K562 (cell line): Measurements from ENCODE around the gene NACC1. TPM values are rescaled to one million over a fixed set of nuclear protein-coding genes. Genes with fewer than 3 reads are reported as not detected.

Experiments used
- ATAC-seq: fragments of 200-7000 bp; cut with Tn5 transposase; 3 replicates; pipeline ENCODE4 v1.9.1; 2020; ENCODE audit warnings: moderate library complexity
- BruUV-seq: library from RNA; stranded (reverse); fragments of 400-500 nt; replicated peaks from 2 replicates; lab custom pipeline; 2021; lab: Mats Ljungman, UMichigan
- CTCF ChIA-PET: fragments of 300-600 bp; formaldehyde crosslinking; extraction: SDS; loops from one replicate; lab custom pipeline; 2021; ENCODE audit warnings: low intra/inter-chr PET ratio; lab: Yijun Ruan, JAX
- POLR2A ChIA-PET: fragments of 300-600, 350-650 bp; sonication (Branson Sonifier 250); formaldehyde crosslinking; extraction: SDS; loops from one replicate; lab custom pipeline; 2021; ENCODE audit warnings: antibody characterized with exemption, inconsistent platforms; lab: Yijun Ruan, JAX
- DNase-seq, 4 experiments: peaks; one replicate each; pipeline versions ENCODE4 v3.0.0 to v3.0.0-alpha.2; 2011 to 2018; ENCODE audit warnings: low spot score in 3 of 4, mixed read lengths in 3 of 4; ENCODE audit errors: extremely low read depth in 1 of 4
- FAIRE-seq: peaks from 2 replicates; lab custom pipeline; 2011; peaks lifted over from hg19 to GRCh38; lab: Jason Lieb, UNC
- H2AFZ ChIP-seq: 2 replicates; pipeline ENCODE4 v1.6.0; 2011; ENCODE audit warnings: low read depth, low read length, control low read depth, inconsistent platforms
- H3K27ac ChIP-seq: fragments of 200-600 bp; 3 replicates; pipeline ENCODE4 v1.8.0; 2011; ENCODE audit warnings: low read depth, mild to moderate bottlenecking, control low read depth, inconsistent platforms, low read length, moderate library complexity, mixed read lengths; ENCODE audit errors: extremely low read depth
- H3K27me3 ChIP-seq, 2 experiments: fragments of 300-600 bp in 1 of 2; 2 replicates in 1 of 2; 3 replicates in 1 of 2; pipeline versions ENCODE4 v1.6.0 to v1.8.0; 2011; ENCODE audit warnings: inconsistent platforms in 2 of 2, low read length in 2 of 2, mild to moderate bottlenecking in 1 of 2, mixed read lengths in 1 of 2, moderate library complexity in 1 of 2; ENCODE audit not compliant: control insufficient read depth in 2 of 2, insufficient read depth in 2 of 2
- H3K36me3 ChIP-seq: fragments of 300-600 bp; 3 replicates; pipeline ENCODE4 v1.8.0; 2011; ENCODE audit warnings: mild to moderate bottlenecking, low read length, inconsistent platforms; ENCODE audit not compliant: control insufficient read depth, insufficient read depth
- H3K4me1 ChIP-seq, 2 experiments: fragments of 200-600 bp in 1 of 2; replicated peaks in 1 of 2; 2 replicates in 1 of 2; 3 replicates in 1 of 2; pipeline versions ENCODE4 v1.5.1 to v1.8.0; 2011; ENCODE audit warnings: inconsistent platforms in 2 of 2, low read length in 2 of 2, mild to moderate bottlenecking in 1 of 2, mixed read lengths in 1 of 2, moderate library complexity in 1 of 2; ENCODE audit not compliant: control insufficient read depth in 2 of 2, insufficient read depth in 2 of 2
- H3K4me2 ChIP-seq: 2 replicates; pipeline ENCODE4 v1.6.1; 2011; ENCODE audit warnings: low read length, control low read depth, inconsistent platforms, mixed read lengths; ENCODE audit not compliant: insufficient read depth
- H3K4me3 ChIP-seq: fragments of 200-600 bp; sonication (generic), shearing (Covaris generic); 2 replicates; pipeline ENCODE4 v1.5.1; 2016; ENCODE audit warnings: control low read depth, inconsistent platforms
- H3K79me2 ChIP-seq: fragments of 200-600 bp; 3 replicates; pipeline ENCODE4 v1.8.0; 2011; ENCODE audit warnings: low read length, inconsistent platforms; ENCODE audit not compliant: control insufficient read depth, insufficient read depth
- H3K9ac ChIP-seq, 2 experiments: 2 replicates each; pipeline versions ENCODE4 v1.6.0 to v1.6.1; 2011; ENCODE audit warnings: low read depth in 2 of 2, low read length in 2 of 2, control low read depth in 1 of 2, inconsistent platforms in 1 of 2, mild to moderate bottlenecking in 1 of 2, mixed read lengths in 1 of 2; ENCODE audit not compliant: insufficient read depth in 1 of 2
- H3K9me1 ChIP-seq: one replicate; pipeline ENCODE4 v1.6.0; 2011; ENCODE audit warnings: inconsistent platforms, mild to moderate bottlenecking, low read length, moderate library complexity; ENCODE audit not compliant: control insufficient read depth, insufficient read depth
- H3K9me3 ChIP-seq: replicated peaks from 2 replicates; pipeline ENCODE4 v1.5.1; 2011; ENCODE audit warnings: low read depth, low read length, inconsistent platforms; ENCODE audit not compliant: control insufficient read depth, insufficient read depth
- H4K20me1 ChIP-seq: replicated peaks from 2 replicates; pipeline ENCODE4 v1.6.1; 2011; ENCODE audit warnings: low read length, inconsistent platforms, mixed read lengths; ENCODE audit not compliant: control insufficient read depth, insufficient read depth
- ESRRA ChIP-seq: fragments of 450-650 bp; IDR thresholded peaks from 2 replicates; pipeline ENCODE4 v1.6.1; 2014; ENCODE audit warnings: low read depth, mild to moderate bottlenecking, moderate library complexity, borderline replicate concordance
- FOSL1 ChIP-seq: fragments of 200-800 bp; sonication (Bioruptor generic); conservative IDR thresholded peaks from 2 replicates; pipeline ENCODE4 v1.6.1; 2016; ENCODE audit warnings: missing genetic modification characterization, missing compliant biosample characterization
- HMG20A ChIP-seq: fragments of 450-650 bp; formaldehyde crosslinking; conservative IDR thresholded peaks from 2 replicates; pipeline ENCODE4 v1.4.0; 2020; ENCODE audit warnings: mild to moderate bottlenecking, mixed read lengths
- HNRNPLL ChIP-seq: fragments of 200-400 bp; formaldehyde crosslinking; IDR thresholded peaks from 2 replicates; pipeline ENCODE4 v1.6.1; 2017; ENCODE audit warnings: low read length, low read depth, mild to moderate bottlenecking; ENCODE audit not compliant: poor library complexity, severe bottlenecking
- WGBS: fragments of 100-300 bp; shearing (Covaris generic); methylation state at CpG from one replicate; pipeline ENCODE4 v1.1.6; 2016; ENCODE audit warnings: low coverage, mixed read lengths; ENCODE audit not compliant: insufficient coverage; ENCODE audit errors: missing lambda C conversion rate; 5-methylcytosine and 5-hydroxymethylcytosine counted together
- in situ Hi-C: fragments of 300-500 bp; cut with MboI; formaldehyde crosslinking; loops from 4 replicates; pipeline ENCODE4 v1.15.0; 2018; ENCODE audit warnings: inconsistent platforms, mixed read lengths
- intact Hi-C: fragments of 100-400 bp; cut with micrococcal nuclease; formaldehyde crosslinking; loops from 2 replicates; pipeline ENCODE4 v1.14.2; 2022
- polyA plus RNA-seq, 8 experiments: library from polyadenylated mRNA; depleted of rRNA in 4 of 8; stranded (reverse) in 5 of 8; unstranded in 3 of 8; fragments of >200 nt; fragmentation: Nextera tagmentation in 2 of 8; fragmentation: Illumina TruSeq in 1 of 8; extraction: Ambion mirVana in 2 of 8; extraction: Trizol in 1 of 8; gene quantifications; 2 replicates each; pipeline versions ENCODE4 v1.2.1 to v1.2.3, GENCODE V29; 2011 to 2014; ENCODE audit warnings: inconsistent platforms in 1 of 8, missing spikeins in 1 of 8
- total RNA-seq, 7 experiments: library from RNA; depleted of rRNA in 6 of 7; stranded (reverse); fragments of >200 nt in 6 of 7; fragmentation: Illumina TruSeq in 2 of 7; extraction: Trizol in 2 of 7; gene quantifications; 2 replicates each; pipeline versions ENCODE4 v1.2.1 to v1.2.3, GENCODE V29; 2011 to 2021; ENCODE audit warnings: low replicate concordance in 1 of 7
- TF ChIP-seq, protein P1 (sequence below): sonication (generic); formaldehyde crosslinking; IDR thresholded peaks from 2 replicates; pipeline ENCODE4 v1.8.0; 2022; ENCODE audit warnings: mild to moderate bottlenecking, missing genetic modification reagents, borderline replicate concordance
- TF ChIP-seq, protein P2 (sequence below): sonication (generic); IDR thresholded peaks from 2 replicates; pipeline ENCODE4 v1.6.1; 2016
- TF ChIP-seq, protein P3 (sequence below), 2 experiments: fragments of 450-650 bp in 1 of 2; sonication (generic) in 1 of 2; formaldehyde crosslinking in 1 of 2; IDR thresholded peaks in 1 of 2; conservative IDR thresholded peaks in 1 of 2; 2 replicates each; pipeline versions ENCODE4 v1.6.1 to v1.8.1; 2016 to 2023; ENCODE audit warnings: mild to moderate bottlenecking in 2 of 2, moderate library complexity in 2 of 2, inconsistent platforms in 1 of 2, missing genetic modification reagents in 1 of 2

Gene NACC1
- total and polyA plus RNA-seq, 9 of the 15 experiments (the other 6 are each of a cell fraction or from before 2014, with no cell fraction given), result 0.04 to 96.6 (median 25.8) TPM

DNA sequence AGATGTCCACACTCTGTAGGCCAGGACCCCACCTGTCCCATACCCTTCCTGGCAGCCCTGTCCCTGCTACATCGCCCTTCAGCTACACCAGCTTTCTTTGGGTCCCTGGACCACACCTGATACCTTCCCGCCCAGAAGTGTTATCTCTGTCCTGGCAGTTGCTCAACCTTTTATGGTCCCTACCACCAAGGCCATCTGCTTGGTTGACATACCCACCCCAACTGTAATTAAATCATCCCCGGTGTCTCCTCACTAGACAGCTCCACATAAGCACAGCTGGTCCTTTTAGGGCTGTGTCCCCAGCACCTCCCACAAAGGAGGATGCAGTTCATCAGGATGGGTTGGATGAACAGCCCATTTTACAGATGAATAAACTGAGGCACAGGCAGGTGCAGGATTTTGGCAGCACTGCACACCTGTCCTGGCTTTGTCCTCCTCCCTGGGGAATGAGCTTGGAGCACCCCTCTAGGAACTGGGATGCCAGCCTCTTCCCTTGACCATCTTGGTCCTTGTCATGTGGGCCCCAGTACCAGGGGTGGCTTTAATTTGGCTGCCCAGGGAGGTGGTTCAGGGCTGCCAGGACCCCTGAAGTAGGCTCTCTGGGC is 12.9 kb downstream of the NACC1 start (continued):
- TF ChIP-seq, protein P1, sequence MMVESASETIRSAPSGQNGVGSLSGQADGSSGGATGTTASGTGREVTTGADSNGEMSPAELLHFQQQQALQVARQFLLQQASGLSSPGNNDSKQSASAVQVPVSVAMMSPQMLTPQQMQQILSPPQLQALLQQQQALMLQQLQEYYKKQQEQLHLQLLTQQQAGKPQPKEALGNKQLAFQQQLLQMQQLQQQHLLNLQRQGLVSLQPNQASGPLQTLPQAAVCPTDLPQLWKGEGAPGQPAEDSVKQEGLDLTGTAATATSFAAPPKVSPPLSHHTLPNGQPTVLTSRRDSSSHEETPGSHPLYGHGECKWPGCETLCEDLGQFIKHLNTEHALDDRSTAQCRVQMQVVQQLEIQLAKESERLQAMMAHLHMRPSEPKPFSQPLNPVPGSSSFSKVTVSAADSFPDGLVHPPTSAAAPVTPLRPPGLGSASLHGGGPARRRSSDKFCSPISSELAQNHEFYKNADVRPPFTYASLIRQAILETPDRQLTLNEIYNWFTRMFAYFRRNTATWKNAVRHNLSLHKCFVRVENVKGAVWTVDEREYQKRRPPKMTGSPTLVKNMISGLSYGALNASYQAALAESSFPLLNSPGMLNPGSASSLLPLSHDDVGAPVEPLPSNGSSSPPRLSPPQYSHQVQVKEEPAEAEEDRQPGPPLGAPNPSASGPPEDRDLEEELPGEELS (CRISPR knock-in tag), result 0 out of 2 replicates have a peak, but pooled peaks have one; percentile 20
- TF ChIP-seq HNRNPLL, result no peak

DNA sequence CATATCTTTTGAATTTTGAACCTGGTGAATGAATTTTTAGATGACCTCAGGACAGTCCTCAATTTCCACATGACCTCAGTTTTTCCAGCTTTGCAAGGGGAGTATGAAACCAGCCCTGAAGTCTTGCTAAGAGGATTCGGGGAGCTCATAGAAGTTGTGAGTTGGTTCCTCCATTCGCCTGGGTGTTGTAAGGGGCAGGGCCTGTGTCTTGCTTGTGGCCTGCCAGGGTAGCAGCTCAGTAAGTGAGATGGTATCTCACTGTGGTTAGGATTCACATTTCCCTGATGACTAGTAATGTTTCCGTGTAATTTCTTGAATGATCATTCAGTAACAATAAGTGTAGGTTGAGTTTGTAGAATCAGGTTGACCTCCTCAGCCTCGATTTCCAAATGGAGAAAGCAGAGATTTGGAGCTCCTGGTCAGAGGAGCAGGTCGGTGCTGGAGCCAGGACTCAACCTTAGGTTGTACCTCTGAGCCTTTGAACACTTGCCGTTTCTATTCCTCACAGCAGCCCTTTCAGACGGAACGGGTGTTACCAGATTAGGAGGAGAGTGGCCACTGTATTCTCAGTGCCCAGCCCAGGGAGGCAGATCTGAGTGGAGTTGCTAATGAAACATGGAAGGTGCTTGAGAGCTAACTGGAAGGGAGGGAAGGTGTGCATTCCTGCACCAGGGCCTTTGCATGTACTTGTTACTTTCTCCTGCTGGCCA is 14.6 kb downstream of the NACC1 start:
- no peak for DNase-seq
- POLR2A ChIA-PET, result interaction anchor here (1.0 to 3.2 kb wide), 7 partner anchors 9 to 22 kb away, joined by 3 to 17 read pairs (median 7); partner anchors contain the start of genes IER2 and STX10
- Histone ChIP-seq H4K20me1 (peaks cover 35% of the 10 kb centered on the region), H3K79me2 (peaks cover 70% of the 10 kb centered on the region), H2AFZ (no peak overlapping the region), H3K27me3 (no peaks in the 10 kb centered on the region), H3K9me3 (no peaks in the 10 kb centered on the region), H3K9me1 (no peaks in the 10 kb centered on the region), H3K9ac (peak overlapping the region in 1 of 2 experiments; percentile 78; a peak in 1 of 4 replicates), H3K4me1 (peaks cover 16 to 28% of the 10 kb centered on the region in 2 experiments), H3K36me3 (peaks cover 92% of the 10 kb centered on the region), H3K27ac (peak overlapping the region; percentile 41; the same call in 1 of the 3 replicates), H3K4me3 (no peak overlapping the region), H3K4me2 (no peak overlapping the region)
- TF ChIP-seq FOSL1, result peak; percentile 49
- 0 out of 2 replicates have a peak, but pooled peaks have one; percentile 16 for TF ChIP-seq ESRRA
- TF ChIP-seq, protein P2, sequence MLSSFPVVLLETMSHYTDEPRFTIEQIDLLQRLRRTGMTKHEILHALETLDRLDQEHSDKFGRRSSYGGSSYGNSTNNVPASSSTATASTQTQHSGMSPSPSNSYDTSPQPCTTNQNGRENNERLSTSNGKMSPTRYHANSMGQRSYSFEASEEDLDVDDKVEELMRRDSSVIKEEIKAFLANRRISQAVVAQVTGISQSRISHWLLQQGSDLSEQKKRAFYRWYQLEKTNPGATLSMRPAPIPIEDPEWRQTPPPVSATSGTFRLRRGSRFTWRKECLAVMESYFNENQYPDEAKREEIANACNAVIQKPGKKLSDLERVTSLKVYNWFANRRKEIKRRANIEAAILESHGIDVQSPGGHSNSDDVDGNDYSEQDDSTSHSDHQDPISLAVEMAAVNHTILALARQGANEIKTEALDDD, result peak; percentile 87
- no peak for TF ChIP-seq HMG20A (CRISPR knock-in tag)
- TF ChIP-seq, protein P3, sequence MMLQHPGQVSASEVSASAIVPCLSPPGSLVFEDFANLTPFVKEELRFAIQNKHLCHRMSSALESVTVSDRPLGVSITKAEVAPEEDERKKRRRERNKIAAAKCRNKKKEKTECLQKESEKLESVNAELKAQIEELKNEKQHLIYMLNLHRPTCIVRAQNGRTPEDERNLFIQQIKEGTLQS (IDR thresholded peaks at IDR 0.05), result peak; percentile 10; the same call in 1 of the 2 replicates
- TF ChIP-seq, protein P3 (CRISPR knock-in tag; conservative IDR thresholded peaks at IDR 0.05), result no peak
- CTCF ChIA-PET, result no interaction called here
- BruUV-seq, result no TSS peak
- intact Hi-C loops, result no loop called here
- peak; percentile 60 for FAIRE-seq
- peak; percentile 17; the same call in 1 of the 3 replicates for ATAC-seq
- 60% methylated on average over 8 of the region's 8 CpGs for WGBS
- in situ Hi-C loops, result no loop called here
